Ascending aorta (tissue), 2 donors: Measurements from ENCODE around the gene TMEM132C. TPM values are rescaled to one million over a fixed set of nuclear protein-coding genes. Genes with fewer than 3 reads are reported as not detected.

Experiments used
- DNase-seq, 2 donors: peaks; one replicate each; pipeline ENCODE4 v3.0.0-alpha.2; 2019; ENCODE audit warnings: low spot score in 2 of 2
- H3K27ac ChIP-seq, 2 donors: fragments of 200-600 bp; sonication (generic); one replicate each; pipeline ENCODE4 v1.5.1; 2016 to 2017; ENCODE audit warnings: mild to moderate bottlenecking in 1 of 2
- H3K27me3 ChIP-seq: fragments of 200-600 bp; sonication (generic); one replicate; pipeline ENCODE4 v1.5.1; 2017
- H3K36me3 ChIP-seq, 2 donors: fragments of 200-600 bp; sonication (generic); one replicate each; pipeline ENCODE4 v1.5.1; 2016
- H3K4me1 ChIP-seq, 2 donors: fragments of 200-600 bp; sonication (generic); one replicate each; pipeline ENCODE4 v1.5.1; 2016 to 2017; ENCODE audit warnings: mild to moderate bottlenecking in 1 of 2
- H3K4me3 ChIP-seq, 2 donors: fragments of 200-600 bp; sonication (generic); one replicate each; pipeline ENCODE4 v1.5.1; 2016 to 2017; ENCODE audit warnings: mild to moderate bottlenecking in 1 of 2
- H3K9me3 ChIP-seq, 2 donors: fragments of 200-600 bp; sonication (generic); one replicate each; pipeline ENCODE4 v1.5.1; 2016
- CTCF ChIP-seq, 3 experiments: fragments of 200-600 bp in 2 of 3; fragments of 450-650 bp in 1 of 3; sonication (generic) in 2 of 3; IDR thresholded peaks; one replicate each; pipeline ENCODE4 v1.5.1; 2016 to 2019; ENCODE audit warnings: antibody characterized with exemption in 3 of 3, mild to moderate bottlenecking in 1 of 3, moderate library complexity in 1 of 3
- intact Hi-C: fragments of 100-400 bp; cut with DNase I; formaldehyde crosslinking; loops from one replicate; pipeline ENCODE4 v1.15.1; 2023
- total RNA-seq: library from RNA; depleted of rRNA; stranded (reverse); fragments of >200 nt; gene quantifications from one replicate; pipeline ENCODE4 v1.1.0, GENCODE V29; 2016

Gene TMEM132C
- total RNA-seq, 1 donor from 2014 or later: 0.96 TPM

GRCh38 chr12:128617304-128617833, 350.4 kb downstream of the TMEM132C start:
- TF ChIP-seq CTCF (IDR thresholded peaks at IDR 0.05): no peak
- Histone ChIP-seq H3K4me3 (no peak overlapping the region), H3K9me3 (no peaks in the 10 kb centered on the region), H3K27ac (no peak overlapping the region), H3K4me1 (no peaks in the 10 kb centered on the region), H3K36me3 (no peaks in the 10 kb centered on the region), H3K27me3 (no peaks in the 10 kb centered on the region)
- no peak for DNase-seq
- intact Hi-C loops: no loop called here

GRCh38 chr12:128619263-128619662, 352.3 kb downstream of the TMEM132C start:
- Histone ChIP-seq H3K4me1 (no peaks in the 10 kb centered on the region), H3K4me3 (no peak overlapping the region), H3K27ac (no peak overlapping the region), H3K36me3 (no peaks in the 10 kb centered on the region), H3K9me3 (no peaks in the 10 kb centered on the region), H3K27me3 (no peaks in the 10 kb centered on the region)
- intact Hi-C loops: no loop called here
- DNase-seq: no peak
- TF ChIP-seq CTCF (IDR thresholded peaks at IDR 0.05): no peak

GRCh38 chr12:128621304-128621703, 354.3 kb downstream of the TMEM132C start:
- Histone ChIP-seq H3K27ac (no peak overlapping the region), H3K36me3 (no peaks in the 10 kb centered on the region), H3K4me1 (no peaks in the 10 kb centered on the region), H3K27me3 (no peaks in the 10 kb centered on the region), H3K4me3 (no peak overlapping the region), H3K9me3 (no peaks in the 10 kb centered on the region)
- intact Hi-C loops: no loop called here
- DNase-seq: no peak
- no peak for TF ChIP-seq CTCF (IDR thresholded peaks at IDR 0.05)

GRCh38 chr12:128623748-128624147, 356.8 kb downstream of the TMEM132C start:
- intact Hi-C loops: no loop called here
- Histone ChIP-seq H3K9me3 (no peaks in the 10 kb centered on the region), H3K4me1 (no peaks in the 10 kb centered on the region), H3K27me3 (no peaks in the 10 kb centered on the region), H3K27ac (no peak overlapping the region), H3K36me3 (no peaks in the 10 kb centered on the region), H3K4me3 (no peak overlapping the region)
- DNase-seq: no peak
- TF ChIP-seq CTCF (IDR thresholded peaks at IDR 0.05): no peak

- intact Hi-C loops: no loop called here
- Histone ChIP-seq H3K4me3 (no peak overlapping the region), H3K27ac (no peak overlapping the region), H3K9me3 (no peaks in the 10 kb centered on the region), H3K4me1 (no peaks in the 10 kb centered on the region), H3K27me3 (no peaks in the 10 kb centered on the region), H3K36me3 (no peaks in the 10 kb centered on the region)
- DNase-seq: no peak
- no peak for TF ChIP-seq CTCF (IDR thresholded peaks at IDR 0.05)
Measured at GRCh38 chr12:128626808-128627320, 359.9 kb downstream of the TMEM132C start.

GRCh38 chr12:128627659-128628058, 360.7 kb downstream of the TMEM132C start:
- Histone ChIP-seq H3K4me1 (no peaks in the 10 kb centered on the region), H3K9me3 (no peaks in the 10 kb centered on the region), H3K27ac (no peak overlapping the region), H3K4me3 (no peak overlapping the region), H3K27me3 (no peaks in the 10 kb centered on the region), H3K36me3 (no peaks in the 10 kb centered on the region)
- TF ChIP-seq CTCF (IDR thresholded peaks at IDR 0.05): no peak
- no peak for DNase-seq
- intact Hi-C loops: no loop called here
